ENCODE data around the gene GPR15LG.

GPR15LG gene

GRCh38 chr10:84198206-84198915 lies 24.8 kb downstream of the GPR15LG start:
- Histone ChIP-seq H3K27me3 (ENCODE audit: insufficient read depth, poor library complexity, severe bottlenecking) (peaks cover 31% of the 10 kb centered on the region), H3K27ac (replicated peaks) (no peak overlapping the region), H3K4me3 (replicated peaks; ENCODE audit: insufficient read depth, low read length) (no peak overlapping the region)
- TF ChIP-seq REST (IDR thresholded peaks at IDR 0.05; ENCODE audit: insufficient replicate concordance, low read depth) (no peak), POLR2AphosphoS5 (IDR thresholded peaks at IDR 0.05; ENCODE audit: low read depth) (no peak), GABPA (IDR thresholded peaks at IDR 0.05; ENCODE audit: low read depth) (no peak), SPI1 (IDR thresholded peaks at IDR 0.05; ENCODE audit: borderline replicate concordance, low read depth) (no peak), CTCF (IDR thresholded peaks at IDR 0.05; ENCODE audit: insufficient read depth, low read length) (no peak)
- no peak for DNase-seq (ENCODE audit: low read depth in 1 of 2, low spot score in 1 of 2)

DNA sequence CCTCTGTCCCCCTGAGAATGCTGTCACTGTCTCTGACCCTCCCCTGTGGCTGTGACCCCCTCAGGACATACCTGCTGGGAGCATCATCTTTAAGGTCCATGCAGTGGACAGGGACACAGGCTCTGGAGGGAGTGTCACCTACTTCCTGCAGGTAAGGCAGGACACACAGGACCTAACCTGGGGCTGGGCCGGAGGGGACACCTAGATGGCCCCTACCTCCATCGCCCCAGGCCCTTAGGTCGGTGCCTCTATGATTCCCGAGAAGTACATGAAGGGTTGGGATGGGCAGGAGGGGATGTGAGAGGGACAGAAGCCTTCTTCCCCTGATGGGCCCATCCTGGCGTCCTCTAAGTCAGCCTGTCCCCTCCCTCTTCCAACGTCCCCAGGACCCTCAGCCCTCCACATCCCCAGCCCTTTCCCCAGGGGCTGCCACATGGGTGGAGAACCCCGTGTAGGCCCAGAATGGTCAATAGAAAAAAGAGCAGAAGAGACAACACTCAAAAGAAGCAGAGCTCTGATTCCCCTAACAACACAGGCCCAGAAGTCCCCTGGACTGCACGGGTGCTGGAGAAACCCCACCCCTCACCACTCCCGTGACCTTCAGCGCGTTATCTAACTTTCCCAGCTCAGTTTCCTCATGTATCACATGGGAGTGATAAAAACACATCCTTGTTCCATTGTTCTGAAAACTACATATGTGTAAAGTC lies 27.1 kb downstream of the GPR15LG start:
- no peak for DNase-seq (ENCODE audit: low read depth in 1 of 2, low spot score in 1 of 2)
- no peak for TF ChIP-seq CTCF (IDR thresholded peaks at IDR 0.05; ENCODE audit: insufficient read depth, low read length)
- TF ChIP-seq SPI1 (IDR thresholded peaks at IDR 0.05; ENCODE audit: borderline replicate concordance, low read depth) = no peak
- TF ChIP-seq POLR2AphosphoS5 (IDR thresholded peaks at IDR 0.05; ENCODE audit: low read depth) = no peak
- no peak for TF ChIP-seq GABPA (IDR thresholded peaks at IDR 0.05; ENCODE audit: low read depth)
- no peak for TF ChIP-seq REST (IDR thresholded peaks at IDR 0.05; ENCODE audit: insufficient replicate concordance, low read depth)
- H3K27me3 ChIP-seq (ENCODE audit: insufficient read depth, poor library complexity, severe bottlenecking) = peaks cover 10% of the 10 kb centered on the region
- no peak overlapping the region for H3K4me3 ChIP-seq (replicated peaks; ENCODE audit: insufficient read depth, low read length)
- H3K27ac ChIP-seq (replicated peaks) = no peak overlapping the region

DNA sequence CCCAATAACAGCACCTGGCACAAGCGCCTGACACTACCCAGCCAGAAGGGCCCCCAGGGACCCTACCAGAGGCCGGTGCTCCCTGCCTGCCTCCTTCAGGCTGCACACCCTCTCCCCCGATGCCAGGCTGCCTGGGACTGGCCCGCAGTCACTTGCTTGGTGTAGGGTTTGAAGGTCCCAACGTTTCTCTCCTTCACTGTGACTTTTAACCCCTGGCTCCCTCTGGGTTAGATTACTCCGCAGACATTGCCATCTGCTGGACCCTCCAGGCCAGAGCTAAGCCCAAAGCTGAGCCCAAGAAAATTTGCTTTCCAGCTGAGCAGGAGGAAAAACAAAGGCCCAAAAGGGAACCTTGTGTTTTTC lies 27.6 kb downstream of the GPR15LG start:
- Histone ChIP-seq H3K4me3 (replicated peaks; ENCODE audit: insufficient read depth, low read length) (no peak overlapping the region), H3K27me3 (ENCODE audit: insufficient read depth, poor library complexity, severe bottlenecking) (peaks cover 6% of the 10 kb centered on the region), H3K27ac (replicated peaks) (no peak overlapping the region)
- TF ChIP-seq REST (IDR thresholded peaks at IDR 0.05; ENCODE audit: insufficient replicate concordance, low read depth) = no peak
- TF ChIP-seq POLR2AphosphoS5 (IDR thresholded peaks at IDR 0.05; ENCODE audit: low read depth) = no peak
- TF ChIP-seq SPI1 (IDR thresholded peaks at IDR 0.05; ENCODE audit: borderline replicate concordance, low read depth) = no peak
- TF ChIP-seq GABPA (IDR thresholded peaks at IDR 0.05; ENCODE audit: low read depth) = no peak
- TF ChIP-seq CTCF (IDR thresholded peaks at IDR 0.05; ENCODE audit: insufficient read depth, low read length) = no peak
- DNase-seq (ENCODE audit: low read depth in 1 of 2, low spot score in 1 of 2) = no peak
